Gastroesophageal sphincter (tissue), 3 donors: ENCODE results near the gene SELENOO.

Experiments used
- CTCF ChIP-seq, 4 experiments: fragments of 200-600 bp in 2 of 4; fragments of 450-650 bp in 2 of 4; sonication (generic) in 1 of 4; IDR thresholded peaks; one replicate each; pipeline ENCODE4 v1.5.1; 2017 to 2019; ENCODE audit warnings: antibody characterized with exemption in 4 of 4, mild to moderate bottlenecking in 2 of 4, moderate library complexity in 2 of 4
- EP300 ChIP-seq: sonication (generic); formaldehyde crosslinking; IDR thresholded peaks from one replicate; pipeline ENCODE4 v1.6.1; 2017; ENCODE audit warnings: antibody characterized with exemption, mild to moderate bottlenecking
- POLR2A ChIP-seq, 2 donors: fragments of 450-650 bp; IDR thresholded peaks; one replicate each; pipeline ENCODE4 v1.6.1; 2017; ENCODE audit warnings: antibody characterized with exemption in 2 of 2, mild to moderate bottlenecking in 2 of 2, moderate library complexity in 1 of 2
- POLR2AphosphoS5 ChIP-seq: sonication (generic); formaldehyde crosslinking; IDR thresholded peaks from one replicate; pipeline ENCODE4 v1.6.1; 2017; ENCODE audit warnings: antibody characterized with exemption

DNA sequence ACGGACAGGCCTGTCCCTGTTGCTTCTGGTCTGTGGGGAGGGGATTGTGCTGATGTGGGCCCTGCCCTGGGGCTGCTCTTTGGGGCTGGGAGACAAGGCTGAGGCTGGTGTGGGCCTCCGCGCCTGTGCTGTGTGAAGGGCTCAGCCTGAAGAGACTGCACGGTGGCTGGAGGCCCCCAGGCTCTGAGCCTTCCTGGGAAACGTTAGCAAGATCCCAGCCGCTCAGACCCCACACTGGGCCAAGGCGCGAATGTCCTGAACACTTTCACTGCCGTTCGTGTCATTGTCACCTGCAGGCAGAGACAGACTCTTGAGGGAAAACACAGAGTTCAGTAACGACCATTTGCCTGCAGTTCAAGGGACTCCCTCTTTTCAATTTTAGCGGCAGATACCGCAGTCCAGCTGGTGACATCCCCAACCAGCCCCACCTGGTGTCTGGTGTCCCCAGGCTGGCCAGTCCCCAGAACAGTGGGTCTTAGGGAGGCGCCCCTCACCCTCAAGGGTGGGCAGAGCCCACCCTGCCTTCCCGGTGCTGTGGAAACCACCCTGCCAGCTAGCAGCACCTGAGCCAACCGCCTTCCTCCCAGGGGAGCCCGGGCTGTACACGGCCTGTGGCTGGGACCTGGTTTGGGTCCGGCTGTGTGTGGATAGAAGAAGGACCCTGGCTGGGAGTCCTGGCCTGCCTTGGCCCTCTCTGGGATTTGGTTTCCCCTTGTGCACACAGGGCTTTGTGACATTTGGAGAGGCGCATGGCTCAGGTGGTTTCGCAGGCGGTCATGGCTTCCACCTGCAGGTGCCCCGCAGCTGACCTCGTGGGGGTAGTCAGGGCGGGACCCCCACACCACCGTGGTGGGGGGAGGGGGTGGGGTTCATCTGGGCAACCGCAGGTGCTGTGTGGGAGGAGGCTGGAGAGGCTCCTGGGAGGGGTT, 24.6 kb upstream of the SELENOO start:
- no peak for TF ChIP-seq POLR2A (IDR thresholded peaks at IDR 0.05)
- TF ChIP-seq EP300, result no peak
- TF ChIP-seq POLR2AphosphoS5, result no peak
- no peak for TF ChIP-seq CTCF (IDR thresholded peaks at IDR 0.05)
